ENCODE data around the gene LHFPL2. TPM values are rescaled to one million over a fixed set of nuclear protein-coding genes. Genes with fewer than 3 reads are reported as not detected.
A peak's percentile ranks its signal among the peaks of the same experiment; 100 is the strongest.

Gene LHFPL2
- total and polyA plus RNA-seq, 9 of the 15 experiments (the other 6 are each of a cell fraction or from before 2014, with no cell fraction given), result 1.0 to 6.6 (median 4.6) TPM

DNA sequence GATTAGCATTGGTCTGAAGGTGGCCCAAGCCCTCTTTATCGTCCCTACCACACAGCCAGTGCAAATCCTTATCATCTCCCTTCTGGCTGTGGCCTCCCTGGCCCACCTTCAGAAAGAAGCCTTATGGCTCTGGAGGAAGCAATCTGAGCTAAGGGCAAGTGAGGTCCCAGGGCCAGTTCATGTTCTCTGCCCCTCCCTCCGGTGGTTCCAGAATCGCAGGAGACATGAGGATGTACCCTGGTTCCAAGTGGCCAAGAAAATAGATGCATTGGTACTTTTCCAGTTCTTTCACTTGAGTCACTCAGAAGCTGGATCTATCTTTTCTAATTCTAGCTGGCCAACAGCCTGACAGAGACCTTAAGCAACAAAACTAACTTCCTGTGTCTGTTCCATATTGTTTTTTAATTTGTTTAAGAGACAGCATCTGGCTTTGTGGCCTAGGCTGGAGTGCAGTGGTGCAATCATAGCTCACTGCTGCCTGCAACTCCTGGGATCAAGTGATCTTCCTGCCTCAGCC lies 60.7 kb downstream of the LHFPL2 start (continued):
- TF ChIP-seq, protein P1, sequence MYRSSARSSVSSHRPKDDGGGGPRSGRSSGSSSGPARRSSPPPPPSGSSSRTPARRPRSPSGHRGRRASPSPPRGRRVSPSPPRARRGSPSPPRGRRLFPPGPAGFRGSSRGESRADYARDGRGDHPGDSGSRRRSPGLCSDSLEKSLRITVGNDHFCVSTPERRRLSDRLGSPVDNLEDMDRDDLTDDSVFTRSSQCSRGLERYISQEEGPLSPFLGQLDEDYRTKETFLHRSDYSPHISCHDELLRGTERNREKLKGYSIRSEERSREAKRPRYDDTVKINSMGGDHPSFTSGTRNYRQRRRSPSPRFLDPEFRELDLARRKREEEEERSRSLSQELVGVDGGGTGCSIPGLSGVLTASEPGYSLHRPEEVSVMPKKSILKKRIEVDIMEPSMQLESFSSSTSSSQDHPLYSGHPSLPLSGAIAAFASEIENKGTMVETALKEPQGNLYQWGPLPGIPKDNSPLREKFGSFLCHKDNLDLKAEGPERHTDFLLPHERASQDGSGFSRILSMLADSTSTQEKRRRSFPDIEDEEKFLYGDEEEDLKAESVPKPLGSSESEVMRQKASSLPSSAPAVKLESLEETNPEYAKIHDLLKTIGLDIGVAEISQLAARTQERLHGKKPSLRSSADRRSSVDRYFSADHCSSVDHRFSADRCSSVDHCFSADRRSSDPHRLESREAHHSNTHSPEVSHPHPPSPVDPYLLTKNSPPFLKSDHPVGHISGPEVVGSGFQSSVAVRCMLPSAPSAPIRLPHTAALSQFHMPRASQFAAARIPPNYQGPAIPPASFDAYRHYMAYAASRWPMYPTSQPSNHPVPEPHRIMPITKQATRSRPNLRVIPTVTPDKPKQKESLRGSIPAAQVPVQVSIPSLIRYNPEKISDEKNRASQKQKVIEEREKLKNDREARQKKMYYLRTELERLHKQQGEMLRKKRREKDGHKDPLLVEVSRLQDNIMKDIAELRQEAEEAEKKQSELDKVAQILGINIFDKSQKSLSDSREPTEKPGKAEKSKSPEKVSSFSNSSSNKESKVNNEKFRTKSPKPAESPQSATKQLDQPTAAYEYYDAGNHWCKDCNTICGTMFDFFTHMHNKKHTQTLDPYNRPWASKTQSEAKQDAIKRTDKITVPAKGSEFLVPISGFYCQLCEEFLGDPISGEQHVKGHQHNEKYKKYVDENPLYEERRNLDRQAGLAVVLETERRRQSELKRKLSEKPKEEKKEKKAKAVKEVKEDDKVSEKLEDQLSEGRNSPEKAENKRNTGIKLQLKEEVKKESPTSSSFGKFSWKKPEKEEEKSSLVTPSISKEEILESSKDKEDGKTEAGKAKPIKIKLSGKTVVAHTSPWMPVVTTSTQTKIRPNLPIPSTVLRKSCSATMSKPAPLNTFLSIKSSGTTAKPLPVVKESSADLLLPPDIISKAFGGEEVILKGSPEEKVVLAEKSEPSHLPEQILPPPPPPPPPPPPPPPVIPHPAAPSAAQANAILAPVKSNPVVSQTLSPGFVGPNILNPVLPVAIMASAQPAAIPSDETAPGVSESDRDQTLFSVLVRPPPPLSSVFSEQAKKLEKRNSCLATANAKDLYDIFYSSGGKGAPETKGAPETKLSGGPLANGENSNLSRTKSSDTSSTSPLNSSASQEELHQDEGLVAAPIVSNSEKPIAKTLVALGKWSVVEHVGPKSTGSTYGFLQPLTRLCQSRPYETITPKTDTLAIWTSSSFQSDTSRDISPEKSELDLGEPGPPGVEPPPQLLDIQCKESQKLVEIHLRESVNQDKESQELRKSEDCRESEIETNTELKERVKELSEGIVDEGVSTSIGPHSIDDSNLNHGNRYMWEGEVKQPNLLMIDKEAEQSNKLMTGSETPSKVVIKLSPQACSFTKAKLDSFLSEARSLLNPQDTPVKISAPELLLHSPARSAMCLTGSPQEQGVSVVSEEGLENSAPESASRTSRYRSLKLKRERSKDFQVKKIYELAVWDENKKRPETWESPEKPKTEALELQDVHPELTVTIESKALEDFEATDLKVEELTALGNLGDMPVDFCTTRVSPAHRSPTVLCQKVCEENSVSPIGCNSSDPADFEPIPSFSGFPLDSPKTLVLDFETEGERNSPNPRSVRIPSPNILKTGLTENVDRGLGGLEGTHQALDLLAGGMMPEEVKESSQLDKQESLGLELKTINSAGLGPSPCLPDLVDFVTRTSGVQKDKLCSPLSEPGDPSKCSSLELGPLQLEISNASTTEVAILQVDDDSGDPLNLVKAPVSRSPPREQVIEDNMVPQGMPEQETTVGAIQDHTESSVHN (IDR thresholded peaks at IDR 0.05; ENCODE audit: borderline replicate concordance in 1 of 2, low read depth in 1 of 2), result no peak
- TF ChIP-seq FOXA1 (IDR thresholded peaks at IDR 0.05; ENCODE audit: borderline replicate concordance), result no peak
- TF ChIP-seq KAT2B (IDR thresholded peaks at IDR 0.05; ENCODE audit: low read depth, low read length), result no peak
- no peak for TF ChIP-seq MCM5 (IDR thresholded peaks at IDR 0.05; ENCODE audit: low read depth)
- TF ChIP-seq, protein P2, sequence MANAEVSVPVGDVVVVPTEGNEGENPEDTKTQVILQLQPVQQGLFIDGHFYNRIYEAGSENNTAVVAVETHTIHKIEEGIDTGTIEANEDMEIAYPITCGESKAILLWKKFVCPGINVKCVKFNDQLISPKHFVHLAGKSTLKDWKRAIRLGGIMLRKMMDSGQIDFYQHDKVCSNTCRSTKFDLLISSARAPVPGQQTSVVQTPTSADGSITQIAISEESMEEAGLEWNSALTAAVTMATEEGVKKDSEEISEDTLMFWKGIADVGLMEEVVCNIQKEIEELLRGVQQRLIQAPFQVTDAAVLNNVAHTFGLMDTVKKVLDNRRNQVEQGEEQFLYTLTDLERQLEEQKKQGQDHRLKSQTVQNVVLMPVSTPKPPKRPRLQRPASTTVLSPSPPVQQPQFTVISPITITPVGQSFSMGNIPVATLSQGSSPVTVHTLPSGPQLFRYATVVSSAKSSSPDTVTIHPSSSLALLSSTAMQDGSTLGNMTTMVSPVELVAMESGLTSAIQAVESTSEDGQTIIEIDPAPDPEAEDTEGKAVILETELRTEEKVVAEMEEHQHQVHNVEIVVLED (CRISPR knock-in tag; IDR thresholded peaks at IDR 0.05), result no peak
- TF ChIP-seq NFATC3 (IDR thresholded peaks at IDR 0.05), result no peak
- no peak for TF ChIP-seq ELF4 (CRISPR knock-in tag; IDR thresholded peaks at IDR 0.05)
- TF ChIP-seq DACH1 (IDR thresholded peaks at IDR 0.05; ENCODE audit: partially characterized antibody), result no peak
- TF ChIP-seq, protein P3, sequence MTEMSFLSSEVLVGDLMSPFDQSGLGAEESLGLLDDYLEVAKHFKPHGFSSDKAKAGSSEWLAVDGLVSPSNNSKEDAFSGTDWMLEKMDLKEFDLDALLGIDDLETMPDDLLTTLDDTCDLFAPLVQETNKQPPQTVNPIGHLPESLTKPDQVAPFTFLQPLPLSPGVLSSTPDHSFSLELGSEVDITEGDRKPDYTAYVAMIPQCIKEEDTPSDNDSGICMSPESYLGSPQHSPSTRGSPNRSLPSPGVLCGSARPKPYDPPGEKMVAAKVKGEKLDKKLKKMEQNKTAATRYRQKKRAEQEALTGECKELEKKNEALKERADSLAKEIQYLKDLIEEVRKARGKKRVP (CRISPR knock-in tag; IDR thresholded peaks at IDR 0.05), result no peak
- TF ChIP-seq NCOR1 (IDR thresholded peaks at IDR 0.05), result peak; percentile 99
- no peak for TF ChIP-seq SRSF3 (IDR thresholded peaks at IDR 0.05; ENCODE audit: insufficient read depth, low read length)
- no peak for TF ChIP-seq STAG1 (CRISPR knock-in tag; IDR thresholded peaks at IDR 0.05; ENCODE audit: borderline replicate concordance)
- no peak for TF ChIP-seq RFX1 (IDR thresholded peaks at IDR 0.05)
- TF ChIP-seq, protein P4, sequence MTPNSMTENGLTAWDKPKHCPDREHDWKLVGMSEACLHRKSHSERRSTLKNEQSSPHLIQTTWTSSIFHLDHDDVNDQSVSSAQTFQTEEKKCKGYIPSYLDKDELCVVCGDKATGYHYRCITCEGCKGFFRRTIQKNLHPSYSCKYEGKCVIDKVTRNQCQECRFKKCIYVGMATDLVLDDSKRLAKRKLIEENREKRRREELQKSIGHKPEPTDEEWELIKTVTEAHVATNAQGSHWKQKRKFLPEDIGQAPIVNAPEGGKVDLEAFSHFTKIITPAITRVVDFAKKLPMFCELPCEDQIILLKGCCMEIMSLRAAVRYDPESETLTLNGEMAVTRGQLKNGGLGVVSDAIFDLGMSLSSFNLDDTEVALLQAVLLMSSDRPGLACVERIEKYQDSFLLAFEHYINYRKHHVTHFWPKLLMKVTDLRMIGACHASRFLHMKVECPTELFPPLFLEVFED (CRISPR knock-in tag; conservative IDR thresholded peaks at IDR 0.05), result no peak
- no peak for TF ChIP-seq SP2 (IDR thresholded peaks at IDR 0.05; ENCODE audit: extremely low read depth, low read depth, low read length, poor library complexity, severe bottlenecking)
- no peak for TF ChIP-seq XRCC3 (IDR thresholded peaks at IDR 0.05)
- TF ChIP-seq NFE2 (IDR thresholded peaks at IDR 0.05; ENCODE audit: low read depth), result 0 out of 2 replicates have a peak, but pooled peaks have one; percentile 24
- peak; percentile 66; the same call in 1 of the 2 replicates for TF ChIP-seq TCF7 (IDR thresholded peaks at IDR 0.05; ENCODE audit: borderline replicate concordance)

All from K562 (cell line).